IPS DF 6.9 (cell line): Measurements from ENCODE around the gene CCL21.

Source experiments
- DNase-seq: peaks from one replicate; pipeline ENCODE4 v3.0.0-alpha.2; 2013; ENCODE audit warnings: low read depth, low spot score
- H3K27ac ChIP-seq: one replicate; pipeline ENCODE4 v1.5.1; 2013; ENCODE audit warnings: low read length, control low read depth
- H3K27me3 ChIP-seq: 2 replicates; pipeline ENCODE4 v1.6.1; 2013; ENCODE audit warnings: mild to moderate bottlenecking, low read length; ENCODE audit not compliant: control insufficient read depth, insufficient read depth
- H3K36me3 ChIP-seq: 2 replicates; pipeline ENCODE4 v1.6.1; 2013; ENCODE audit warnings: low read length; ENCODE audit not compliant: control insufficient read depth, insufficient read depth
- H3K4me1 ChIP-seq: 2 replicates; pipeline ENCODE4 v1.6.1; 2013; ENCODE audit warnings: low read length; ENCODE audit not compliant: control insufficient read depth, insufficient read depth
- H3K4me3 ChIP-seq: 2 replicates; pipeline ENCODE4 v1.5.1; 2013; ENCODE audit warnings: mild to moderate bottlenecking, low read length
- H3K9me3 ChIP-seq: 2 replicates; pipeline ENCODE4 v1.6.1; 2013; ENCODE audit warnings: low read length, inconsistent platforms; ENCODE audit not compliant: control insufficient read depth, insufficient read depth
- WGBS: extraction: QIAGEN DNeasy Blood & Tissue Kit; methylation state at CpG from one replicate; pipeline ENCODE4 v1.1.7; 2013; ENCODE audit warnings: mixed read lengths, missing lambda C conversion rate; ENCODE audit not compliant: insufficient read length, insufficient coverage; 5-methylcytosine and 5-hydroxymethylcytosine counted together

The CCL21 gene

DNA sequence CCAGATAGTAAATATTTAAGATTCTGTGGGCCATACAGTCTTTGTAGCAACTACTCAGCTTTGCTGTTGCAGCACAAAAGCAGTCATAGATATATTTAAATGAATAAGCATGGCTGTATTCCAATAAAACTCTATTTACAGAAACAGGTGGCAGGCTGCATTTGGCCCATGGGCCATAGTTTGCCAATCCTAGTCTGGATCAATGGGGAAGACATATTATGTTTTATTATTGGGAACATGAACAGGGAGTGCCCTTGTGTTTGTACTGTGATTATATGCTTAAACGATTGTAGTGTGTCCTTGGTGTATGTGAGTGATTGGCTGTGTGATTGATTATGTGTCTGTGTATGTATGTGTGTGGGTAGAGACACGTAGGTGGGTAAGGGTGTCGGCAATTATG is 35.5 kb downstream of the CCL21 start:
- Histone ChIP-seq H3K9me3 (no peaks in the 10 kb centered on the region), H3K4me1 (no peaks in the 10 kb centered on the region), H3K4me3 (no peak overlapping the region), H3K36me3 (no peaks in the 10 kb centered on the region), H3K27ac (no peak overlapping the region), H3K27me3 (no peaks in the 10 kb centered on the region)
- no peak for DNase-seq
- 100% methylated on average over 2 of the region's 3 CpGs for WGBS

DNA sequence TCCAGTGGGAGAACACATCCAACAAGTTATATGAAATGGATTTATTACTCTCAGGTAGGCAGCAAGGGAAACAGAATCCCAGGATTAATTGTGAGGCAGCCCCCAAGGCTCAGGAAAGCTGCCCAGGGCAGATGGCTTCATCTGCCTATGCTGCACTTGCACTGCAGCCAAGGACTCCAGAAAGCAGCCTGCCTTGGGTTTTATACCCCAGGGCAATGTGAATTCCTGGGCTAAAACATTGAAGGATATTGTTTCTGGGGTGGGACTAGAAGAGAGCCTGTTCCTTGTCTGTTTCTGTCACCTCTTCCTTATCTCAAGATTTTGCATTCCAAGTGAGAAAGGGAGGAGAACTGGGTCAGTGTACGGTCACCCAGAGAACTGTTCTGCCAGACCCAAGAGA is 38.6 kb downstream of the CCL21 start:
- H3K4me3 ChIP-seq: no peak overlapping the region
- no CpG with 5 or more reads among the region's 1 CpG for whole genome bisulfite sequencing
- no peaks in the 10 kb centered on the region for H3K9me3 ChIP-seq
- no peaks in the 10 kb centered on the region for H3K36me3 ChIP-seq
- no peaks in the 10 kb centered on the region for H3K4me1 ChIP-seq
- H3K27ac ChIP-seq: no peak overlapping the region
- DNase-seq: no peak
- no peaks in the 10 kb centered on the region for H3K27me3 ChIP-seq

DNA sequence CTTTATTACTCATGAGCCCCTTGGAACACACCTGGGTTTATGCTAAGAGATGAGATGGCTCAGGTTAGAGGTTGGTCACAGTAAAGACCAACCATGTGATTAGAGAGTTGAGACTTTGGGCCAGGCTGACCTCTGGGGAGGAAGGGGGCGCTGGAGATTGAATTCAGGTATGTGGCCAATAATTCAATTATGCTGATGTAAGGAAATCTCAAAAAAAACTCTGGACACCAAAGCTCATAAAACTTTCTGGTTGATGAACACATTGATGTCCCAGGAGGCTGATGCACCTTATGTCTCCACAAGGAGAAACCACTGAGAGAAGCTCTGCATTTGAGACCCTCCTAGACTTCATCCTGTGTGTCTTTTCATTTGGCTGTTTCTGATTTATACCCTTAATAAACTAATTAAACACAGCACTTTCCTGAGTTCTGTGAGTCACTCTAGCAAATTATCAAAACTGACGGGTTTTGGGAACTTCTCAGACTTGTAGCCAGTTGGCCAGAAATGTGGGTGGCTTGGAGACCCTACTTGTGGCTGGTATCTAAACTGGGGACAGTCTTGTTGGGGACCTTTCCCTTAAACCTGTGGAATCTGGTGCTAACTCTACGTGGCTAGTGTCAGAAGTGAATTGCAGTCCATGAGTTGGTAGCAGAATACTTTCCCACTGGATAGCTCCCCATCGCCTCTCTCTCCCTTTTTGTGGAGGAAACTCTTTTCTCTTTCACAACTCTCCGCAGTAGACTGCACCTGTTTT is 40.0 kb downstream of the CCL21 start:
- Histone ChIP-seq H3K27ac (no peak overlapping the region), H3K4me1 (no peaks in the 10 kb centered on the region), H3K4me3 (no peak overlapping the region), H3K27me3 (no peaks in the 10 kb centered on the region), H3K36me3 (no peaks in the 10 kb centered on the region), H3K9me3 (no peaks in the 10 kb centered on the region)
- DNase-seq: no peak
- WGBS: no CpG with 5 or more reads among the region's 5 CpGs

DNA sequence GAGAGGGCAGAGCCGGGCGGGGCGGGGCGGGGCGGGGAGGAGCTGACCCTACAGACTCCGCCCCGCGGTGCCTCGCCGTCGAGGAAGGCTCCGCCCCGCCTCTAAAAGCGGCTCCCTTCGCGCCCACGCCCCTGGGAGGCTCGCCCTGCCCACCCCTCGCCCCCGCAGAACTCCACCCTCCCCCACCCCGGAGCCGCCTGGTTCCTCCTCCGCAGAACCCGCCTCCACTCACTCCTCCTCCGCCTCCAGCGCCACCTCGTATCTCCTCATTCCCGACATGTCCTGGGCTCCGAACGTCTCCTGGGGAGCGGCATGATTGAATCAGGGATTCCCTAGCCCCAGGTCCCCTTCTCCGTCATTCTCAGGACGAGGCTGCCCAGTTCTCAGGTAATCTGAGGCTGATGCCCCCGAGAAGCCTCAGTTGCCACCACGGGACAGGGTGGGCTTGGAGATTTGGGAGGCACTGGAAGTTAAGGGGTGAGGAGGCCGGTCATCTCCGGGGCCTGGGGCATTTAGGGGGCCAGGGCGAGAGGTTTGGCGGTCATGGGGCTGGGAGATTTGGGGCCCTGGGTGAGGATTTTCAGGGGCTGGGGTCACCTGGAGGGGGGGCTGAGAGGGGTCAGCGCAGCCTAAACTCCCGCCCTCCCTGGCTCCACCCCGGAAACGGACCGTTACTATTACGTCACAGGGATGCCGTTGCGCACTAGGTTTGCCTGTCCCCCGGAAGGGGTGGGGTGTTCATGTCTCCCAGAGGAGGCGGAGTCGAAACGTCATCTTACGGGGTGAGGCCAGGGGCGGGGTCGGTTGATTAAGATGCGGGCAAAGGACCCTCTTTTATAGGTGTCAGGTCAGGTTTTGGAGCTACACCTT is 44.3 kb downstream of the CCL21 start:
- Histone ChIP-seq H3K27ac (no peak overlapping the region), H3K4me3 (peak overlapping the region; percentile 81), H3K36me3 (no peaks in the 10 kb centered on the region), H3K4me1 (0 out of 2 replicates have a peak, but pooled peaks cover 3% of the 10 kb centered on the region), H3K9me3 (no peaks in the 10 kb centered on the region), H3K27me3 (no peaks in the 10 kb centered on the region)
- peak; percentile 86 for DNase-seq
- no CpG with 5 or more reads among the region's 55 CpGs for WGBS

DNA sequence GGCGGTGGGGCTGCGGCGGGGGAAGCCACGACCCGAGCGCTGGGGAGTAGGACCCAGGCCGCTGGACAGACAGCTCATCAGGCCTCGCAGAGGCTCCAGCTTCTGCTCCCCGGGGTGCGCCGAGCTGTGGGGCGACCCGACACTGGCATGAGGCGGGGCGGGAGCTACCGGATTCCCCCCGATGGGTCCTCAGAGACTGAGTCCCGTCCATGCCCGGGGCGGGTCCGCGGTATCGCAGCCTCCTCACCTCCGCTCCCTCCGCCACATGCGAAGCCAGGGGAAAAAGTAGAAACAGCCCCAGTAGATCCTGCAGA is 44.9 kb downstream of the CCL21 start:
- no peaks in the 10 kb centered on the region for H3K27me3 ChIP-seq
- no CpG with 5 or more reads among the region's 26 CpGs for WGBS
- H3K4me1 ChIP-seq: 0 out of 2 replicates have a peak, but pooled peaks cover 3% of the 10 kb centered on the region
- DNase-seq: no peak
- H3K9me3 ChIP-seq: no peaks in the 10 kb centered on the region
- peak overlapping the region; percentile 48; the same call in 1 of the 2 replicates for H3K4me3 ChIP-seq
- H3K27ac ChIP-seq: no peak overlapping the region
- no peaks in the 10 kb centered on the region for H3K36me3 ChIP-seq

DNA sequence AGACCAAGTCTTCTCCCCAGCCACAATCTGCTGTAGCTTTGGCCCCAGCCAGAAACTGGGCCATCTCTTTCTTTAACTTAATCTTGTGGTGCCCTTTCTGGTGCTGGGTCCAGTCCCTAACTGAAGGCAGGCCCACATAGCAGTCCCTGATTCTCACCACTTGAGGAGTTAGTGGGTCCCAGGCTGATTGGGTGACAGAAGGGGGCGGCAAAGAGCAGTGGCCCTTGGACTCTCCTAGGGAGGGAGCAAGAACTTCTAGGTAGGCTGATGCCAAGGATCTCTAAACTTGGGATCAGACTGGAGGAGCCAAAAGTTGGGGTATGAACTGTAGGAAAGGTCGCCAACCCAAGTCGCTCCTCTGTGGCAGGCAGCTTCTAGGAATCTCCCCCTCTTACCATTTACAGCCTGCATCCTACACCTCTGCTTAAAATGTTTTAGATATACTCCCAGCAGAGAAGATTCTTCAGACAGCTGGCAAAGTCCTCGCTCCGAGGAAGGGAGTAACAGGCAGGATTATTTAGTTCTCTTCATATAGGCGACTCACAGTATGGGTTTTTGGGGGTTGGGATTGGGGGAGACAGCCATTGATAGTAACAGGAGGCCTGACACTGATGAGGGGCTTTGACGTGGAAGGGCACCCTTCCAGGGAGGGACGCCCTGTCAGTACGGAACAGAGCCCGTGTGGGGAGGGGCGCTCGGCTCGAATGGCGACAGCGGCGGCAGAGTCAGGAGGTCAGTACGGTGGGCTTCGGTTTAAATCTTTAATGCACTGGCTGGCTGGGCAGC is 45.5 kb downstream of the CCL21 start:
- Histone ChIP-seq H3K27me3 (no peaks in the 10 kb centered on the region), H3K4me3 (peak overlapping the region; percentile 48; the same call in 1 of the 2 replicates), H3K27ac (no peak overlapping the region), H3K4me1 (peaks cover 4% of the 10 kb centered on the region; the same call in 1 of the 2 replicates), H3K36me3 (no peaks in the 10 kb centered on the region; the same call in 1 of the 2 replicates), H3K9me3 (no peaks in the 10 kb centered on the region)
- WGBS: no CpG with 5 or more reads among the region's 18 CpGs
- peak; percentile 70 for DNase-seq

DNA sequence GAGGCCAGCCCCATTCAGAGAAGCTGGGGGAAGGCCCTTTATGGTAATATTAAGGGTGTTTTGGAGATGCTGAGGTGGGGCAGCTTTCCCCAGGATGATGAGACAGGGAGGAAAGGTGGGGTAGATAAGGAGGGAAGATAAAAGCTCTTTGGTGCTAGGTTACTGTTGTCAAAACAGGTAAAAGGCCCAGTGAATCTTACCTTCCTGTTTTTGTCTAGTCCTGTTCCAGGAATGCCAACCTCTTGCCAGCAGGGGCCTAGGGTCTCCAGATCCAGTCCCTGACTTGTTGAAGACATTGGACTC is 46.7 kb downstream of the CCL21 start:
- no peak for DNase-seq
- Histone ChIP-seq H3K27me3 (no peaks in the 10 kb centered on the region), H3K27ac (no peak overlapping the region), H3K9me3 (no peaks in the 10 kb centered on the region), H3K36me3 (no peaks in the 10 kb centered on the region; the same call in 1 of the 2 replicates), H3K4me1 (peaks cover 5% of the 10 kb centered on the region; the same call in 1 of the 2 replicates), H3K4me3 (no peak overlapping the region)

DNA sequence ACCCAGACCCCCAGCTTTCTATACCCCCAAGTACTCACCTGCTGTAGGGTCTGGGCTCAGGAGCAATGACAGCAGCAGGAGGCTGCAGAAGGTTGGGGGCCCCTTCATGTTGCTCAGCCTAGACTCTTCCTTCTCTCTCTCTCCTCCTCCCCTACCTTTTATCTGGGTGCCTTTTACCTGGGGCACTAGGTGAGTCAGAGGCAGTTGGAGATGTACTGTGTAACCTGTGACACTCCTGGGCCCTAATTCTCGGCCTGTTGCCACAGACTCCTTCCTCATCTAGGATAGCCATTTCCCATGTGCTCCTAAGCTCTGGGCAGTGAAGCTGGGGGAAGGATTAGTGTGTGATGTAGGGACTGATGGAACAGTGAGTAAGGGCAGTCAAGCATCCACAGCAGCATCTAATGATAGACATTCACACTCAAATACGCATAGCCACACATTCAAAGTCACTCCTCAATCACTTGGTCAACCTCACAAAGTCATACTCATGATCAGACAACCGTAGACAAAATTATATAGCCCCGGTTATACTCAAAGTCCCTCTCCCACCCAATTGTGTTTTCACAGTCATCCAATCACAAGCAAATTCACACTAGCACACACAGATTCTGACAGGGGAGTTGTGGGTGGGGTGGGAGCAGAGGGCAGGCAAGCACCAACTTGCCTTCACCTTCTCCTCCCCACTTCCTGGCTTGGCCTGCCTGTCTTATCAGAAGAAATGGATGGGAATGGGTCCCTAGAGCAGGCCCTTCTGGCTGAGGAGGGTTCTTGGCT is 47.2 kb downstream of the CCL21 start, which contains the start of gene CCL27:
TSS of gene CCL27 (minus strand) at position 132 of the 777 bp plus-strand sequence. CDS start at position 108, 24 bp downstream.
- DNase-seq: no peak
- Histone ChIP-seq H3K27me3 (no peaks in the 10 kb centered on the region), H3K4me3 (no peak within 1 kb of the TSS), H3K4me1 (peaks cover 5% of the 10 kb centered on the region; the same call in 1 of the 2 replicates), H3K9me3 (no peaks in the 10 kb centered on the region), H3K27ac (no peak within 1 kb of the TSS), H3K36me3 (no peaks in the 10 kb centered on the region; the same call in 1 of the 2 replicates)
- no CpG with 5 or more reads among the region's 4 CpGs for WGBS

DNA sequence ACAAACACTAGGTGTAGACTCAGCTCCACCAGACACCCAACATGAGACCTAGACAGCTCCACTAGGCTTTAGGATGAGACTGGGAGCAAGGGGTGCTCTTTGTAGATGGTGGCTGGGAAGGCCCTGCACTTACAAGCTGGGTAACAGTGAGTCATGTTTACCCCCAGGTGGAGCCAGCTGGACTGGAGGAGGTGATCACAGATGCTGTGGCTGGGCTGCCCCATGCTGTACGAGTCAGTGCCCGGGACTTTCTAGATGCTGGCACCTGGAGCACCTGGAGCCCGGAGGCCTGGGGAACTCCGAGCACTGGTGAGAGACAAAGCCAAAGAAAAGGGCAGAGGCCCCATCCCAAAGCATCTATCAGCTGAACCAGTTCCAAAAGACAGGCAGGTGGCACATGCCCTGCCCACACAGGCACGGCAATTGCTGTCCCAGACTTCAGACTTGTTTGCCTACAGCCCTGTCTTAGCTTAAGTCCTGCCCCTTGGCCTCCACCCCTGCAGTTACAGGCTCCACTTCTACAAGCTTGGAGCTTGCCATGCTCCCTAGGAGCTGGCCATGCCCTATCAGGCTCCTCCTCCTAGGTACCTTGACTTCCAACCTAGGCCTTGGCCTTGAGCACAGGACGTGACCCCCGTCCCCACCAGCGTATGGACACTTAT is 50.2 kb downstream of the CCL21 start:
- H3K9me3 ChIP-seq: no peaks in the 10 kb centered on the region
- H3K27me3 ChIP-seq: no peaks in the 10 kb centered on the region
- no peak overlapping the region for H3K27ac ChIP-seq
- no peak overlapping the region for H3K4me3 ChIP-seq
- DNase-seq: no peak
- H3K36me3 ChIP-seq: no peaks in the 10 kb centered on the region; the same call in 1 of the 2 replicates
- no CpG with 5 or more reads among the region's 8 CpGs for WGBS
- H3K4me1 ChIP-seq: peaks cover 4% of the 10 kb centered on the region; the same call in 1 of the 2 replicates
